NCI-H187 treated with DMSO at 0.1 percent for 48 hours (cell line): Measurements from ENCODE around the gene CCDC107.

Experiments used
- DNase-seq: peaks from one replicate; lab custom pipeline; 2025; lab: John Stamatoyannopoulos, UW

The CCDC107 gene

DNA sequence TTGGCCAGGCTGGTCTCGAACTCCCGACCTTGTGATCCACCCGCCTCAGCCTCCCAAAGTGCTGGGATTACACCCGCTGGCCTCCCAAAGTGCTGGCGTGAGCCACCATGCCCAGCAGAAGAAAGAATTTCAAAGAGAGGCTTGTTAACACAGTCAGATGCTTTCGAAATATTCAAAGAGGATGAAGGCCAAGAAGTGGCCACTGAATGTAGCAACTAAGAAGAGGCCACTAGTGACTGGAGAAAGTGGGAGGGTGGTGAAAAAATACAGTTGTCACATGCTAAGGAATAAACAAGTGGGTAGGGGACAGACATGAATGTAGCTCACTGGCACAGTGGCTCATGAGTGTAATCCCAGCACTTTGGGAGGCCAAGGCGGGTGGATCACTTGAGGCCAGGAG lies 44.6 kb downstream of the CCDC107 start:
- no peak for DNase-seq

GRCh38 chr9:35703906-35704672 lies 46.0 kb downstream of the CCDC107 start:
- DNase-seq = no peak

DNA sequence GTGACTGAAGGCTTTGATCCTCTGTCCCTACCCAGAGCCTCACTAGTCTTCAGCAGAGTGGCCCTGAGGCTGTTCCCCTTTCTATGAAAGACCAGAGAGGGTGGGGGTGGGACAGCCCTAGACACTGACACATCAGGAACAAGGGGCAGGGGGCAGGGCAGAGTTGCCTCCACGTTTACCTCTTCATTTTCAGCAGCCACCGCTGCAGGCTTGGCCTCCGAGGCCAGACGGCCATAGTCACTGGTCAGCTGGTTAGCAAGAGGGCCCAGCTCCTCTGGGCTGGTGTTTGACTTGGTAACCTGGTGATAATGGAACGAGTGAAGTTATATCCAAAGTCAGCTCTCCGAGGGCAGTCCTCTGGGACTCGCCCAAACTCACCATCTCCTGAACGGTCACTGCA lies 47.3 kb downstream of the CCDC107 start:
- DNase-seq = no peak

DNA sequence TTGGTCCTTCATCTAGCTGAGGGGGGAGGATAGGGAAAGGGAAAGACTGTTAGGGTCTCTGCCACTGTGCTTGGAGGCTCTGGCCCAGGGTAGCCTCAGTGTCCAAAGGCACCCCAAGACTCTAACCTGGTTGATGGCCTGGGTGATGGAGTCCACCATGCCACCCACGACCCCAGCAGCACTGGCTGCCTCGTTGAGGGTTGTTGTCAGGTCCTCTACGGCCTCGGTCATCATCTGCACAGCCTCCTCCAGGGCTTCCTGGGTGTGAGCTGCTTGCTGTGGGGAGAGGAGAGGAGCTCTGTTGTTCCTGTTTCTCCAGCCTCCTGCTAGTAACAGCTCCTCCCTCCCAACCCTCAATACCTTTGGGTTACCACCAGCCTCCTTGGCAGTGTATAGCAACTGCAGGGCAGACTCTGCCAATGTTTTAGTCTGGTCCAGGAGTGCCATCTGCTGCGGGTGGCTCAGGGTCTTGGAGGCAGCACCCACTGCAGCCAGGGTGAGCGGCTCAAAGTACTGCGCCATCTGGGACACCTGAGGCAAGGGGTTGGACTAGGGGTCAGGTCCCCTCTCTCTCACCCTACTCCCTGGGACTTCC lies 47.8 kb downstream of the CCDC107 start:
- DNase-seq = no peak

DNA sequence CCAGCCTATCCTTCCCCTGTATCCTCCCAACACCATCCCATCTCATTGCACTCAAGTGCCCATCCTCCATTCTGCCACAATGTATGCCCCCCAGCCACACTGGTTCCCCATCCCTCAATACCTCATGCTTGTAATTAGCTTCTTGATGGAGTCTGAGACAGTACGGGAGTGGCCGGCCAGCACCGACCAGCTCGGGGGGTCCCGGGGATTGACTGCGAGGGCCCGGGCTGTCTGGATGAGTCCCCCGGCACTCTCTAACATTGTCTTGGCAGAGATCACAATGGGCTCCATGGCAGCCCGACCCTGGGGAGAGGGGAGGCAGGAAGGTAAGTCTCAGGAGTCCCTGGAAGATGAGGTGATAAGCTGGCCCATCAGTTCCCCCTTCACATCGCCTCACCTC lies 48.9 kb downstream of the CCDC107 start:
- no peak for DNase-seq

GRCh38 chr9:35708146-35708545 lies 50.1 kb downstream of the CCDC107 start:
- no peak for DNase-seq

GRCh38 chr9:35710818-35711500 lies 52.9 kb downstream of the CCDC107 start:
- DNase-seq = no peak
